Esophagus muscularis mucosa (tissue), 4 donors: Measurements from ENCODE around the gene GPR15. TPM values are rescaled to one million over a fixed set of nuclear protein-coding genes. Genes with fewer than 3 reads are reported as not detected.

Source experiments
- DNase-seq: peaks from one replicate; pipeline ENCODE4 v3.0.0-alpha.2; 2017; ENCODE audit errors: extremely low spot score
- H3K27ac ChIP-seq, 4 donors: fragments of 200-600 bp; sonication (generic); replicated peaks in 1 of 4; 1 replicate in 3 of 4; 2 replicates in 1 of 4; pipeline ENCODE4 v1.5.1; 2016 to 2019; ENCODE audit warnings: mild to moderate bottlenecking in 1 of 4
- H3K27me3 ChIP-seq, 4 donors: fragments of 200-600 bp; sonication (generic); one replicate each; pipeline versions ENCODE4 v1.5.1 to v1.6.0; 2016 to 2019
- H3K36me3 ChIP-seq, 4 donors: fragments of 200-600 bp; sonication (generic); one replicate each; pipeline ENCODE4 v1.5.1; 2016 to 2019
- H3K4me1 ChIP-seq, 4 donors: fragments of 200-600 bp; sonication (generic); one replicate each; pipeline ENCODE4 v1.5.1; 2016 to 2019
- H3K4me3 ChIP-seq, 4 donors: fragments of 200-600 bp; sonication (generic); 1 replicate in 2 of 4; 2 replicates in 2 of 4; pipeline ENCODE4 v1.5.1; 2016 to 2019; ENCODE audit warnings: mild to moderate bottlenecking in 4 of 4, moderate library complexity in 1 of 4
- H3K9me3 ChIP-seq, 4 donors: fragments of 200-600 bp; sonication (generic); 1 replicate in 3 of 4; 2 replicates in 1 of 4; pipeline ENCODE4 v1.5.1; 2016 to 2019
- EP300 ChIP-seq: sonication (generic); formaldehyde crosslinking; IDR thresholded peaks from one replicate; pipeline ENCODE4 v1.6.1; 2017; ENCODE audit warnings: antibody characterized with exemption
- POLR2A ChIP-seq: fragments of 450-650 bp; IDR thresholded peaks from one replicate; pipeline ENCODE4 v1.6.1; 2017; ENCODE audit warnings: antibody characterized with exemption, moderate library complexity, mild to moderate bottlenecking, low read depth
- POLR2AphosphoS5 ChIP-seq, 2 donors: sonication (generic); formaldehyde crosslinking; IDR thresholded peaks; one replicate each; pipeline ENCODE4 v1.6.1; 2017; ENCODE audit warnings: antibody characterized with exemption in 2 of 2
- WGBS: methylation state at CpG from one replicate; pipeline ENCODE4 v1.1.5; 2018; 5-methylcytosine and 5-hydroxymethylcytosine counted together
- intact Hi-C: fragments of 100-400 bp; cut with DNase I; formaldehyde crosslinking; loops from one replicate; pipeline ENCODE4 v1.15.1; 2023
- total RNA-seq, 4 donors: library from RNA; depleted of rRNA; stranded (reverse); fragments of >200 nt; gene quantifications; one replicate each; pipeline versions ENCODE4 v1.1.0 to v1.2.1, GENCODE V29; 2016
- TF ChIP-seq, protein P1 (sequence below), 3 experiments: fragments of 200-600 bp in 2 of 3; fragments of 450-650 bp in 1 of 3; sonication (generic) in 2 of 3; IDR thresholded peaks; one replicate each; pipeline ENCODE4 v1.5.1; 2017 to 2019; ENCODE audit warnings: antibody characterized with exemption in 3 of 3, mild to moderate bottlenecking in 2 of 3, moderate library complexity in 1 of 3

Gene GPR15
- under 1 TPM in 1 of 4 donors, not detected in 3; 0.32 TPM for total RNA-seq

- Histone ChIP-seq H3K4me1 (no peaks in the 10 kb centered on the region), H3K27me3 (no peaks in the 10 kb centered on the region), H3K27ac (no peak within 1 kb of the TSS), H3K4me3 (no peak within 1 kb of the TSS), H3K9me3 (no peaks in the 10 kb centered on the region), H3K36me3 (no peaks in the 10 kb centered on the region)
- intact Hi-C loops, result no loop called here
- TF ChIP-seq EP300 (no peak), POLR2A (no peak), POLR2AphosphoS5 (IDR thresholded peaks at IDR 0.05) (no peak)
- TF ChIP-seq, protein P1, sequence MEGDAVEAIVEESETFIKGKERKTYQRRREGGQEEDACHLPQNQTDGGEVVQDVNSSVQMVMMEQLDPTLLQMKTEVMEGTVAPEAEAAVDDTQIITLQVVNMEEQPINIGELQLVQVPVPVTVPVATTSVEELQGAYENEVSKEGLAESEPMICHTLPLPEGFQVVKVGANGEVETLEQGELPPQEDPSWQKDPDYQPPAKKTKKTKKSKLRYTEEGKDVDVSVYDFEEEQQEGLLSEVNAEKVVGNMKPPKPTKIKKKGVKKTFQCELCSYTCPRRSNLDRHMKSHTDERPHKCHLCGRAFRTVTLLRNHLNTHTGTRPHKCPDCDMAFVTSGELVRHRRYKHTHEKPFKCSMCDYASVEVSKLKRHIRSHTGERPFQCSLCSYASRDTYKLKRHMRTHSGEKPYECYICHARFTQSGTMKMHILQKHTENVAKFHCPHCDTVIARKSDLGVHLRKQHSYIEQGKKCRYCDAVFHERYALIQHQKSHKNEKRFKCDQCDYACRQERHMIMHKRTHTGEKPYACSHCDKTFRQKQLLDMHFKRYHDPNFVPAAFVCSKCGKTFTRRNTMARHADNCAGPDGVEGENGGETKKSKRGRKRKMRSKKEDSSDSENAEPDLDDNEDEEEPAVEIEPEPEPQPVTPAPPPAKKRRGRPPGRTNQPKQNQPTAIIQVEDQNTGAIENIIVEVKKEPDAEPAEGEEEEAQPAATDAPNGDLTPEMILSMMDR (IDR thresholded peaks at IDR 0.05), result no peak
- no peak for DNase-seq
- 75% methylated on average over 7 of the region's 7 CpGs for WGBS
Measured at GRCh38 chr3:98531622-98532274, at the start of gene GPR15. Gene GPR15, plus strand, starts transcription at chr3:98531978. Its CDS starts 56 bp downstream, at chr3:98532034.

DNA sequence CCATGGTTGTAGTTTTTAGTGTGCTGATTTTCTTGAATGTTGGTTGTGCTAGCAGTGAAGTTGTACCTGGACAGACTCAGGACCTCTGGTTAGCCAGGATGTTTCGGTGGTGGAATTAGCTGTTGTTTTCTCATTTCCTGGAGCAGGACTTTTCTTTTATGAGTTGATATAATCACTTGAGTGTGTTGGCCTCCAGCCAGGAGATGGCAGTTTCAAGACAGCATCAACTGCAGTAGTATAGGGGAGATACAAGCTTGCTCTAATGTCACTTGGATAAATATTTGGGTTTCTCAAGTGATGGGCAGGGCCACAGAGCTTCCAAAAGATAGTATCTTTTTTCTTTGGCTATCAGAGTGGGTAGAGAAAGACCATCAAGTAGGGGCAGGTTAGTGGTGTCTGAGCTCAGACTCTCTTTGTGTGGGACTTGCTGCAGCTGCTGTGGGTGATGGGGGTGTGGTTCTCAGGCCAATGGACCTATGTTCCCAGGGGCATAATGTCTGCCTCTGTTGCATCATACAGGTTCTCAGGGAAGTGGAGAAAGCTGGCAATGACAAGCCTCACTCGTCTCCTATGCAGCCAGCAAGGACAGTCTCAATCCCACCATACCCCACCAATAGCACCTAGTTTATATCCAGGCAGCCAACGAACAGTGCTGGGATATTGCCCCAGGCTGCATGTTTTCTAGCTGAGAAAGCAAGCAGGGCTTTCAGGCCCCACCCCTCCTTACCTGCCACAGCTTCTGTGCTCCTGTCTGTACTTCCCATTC is 48.9 kb upstream of the GPR15 start:
- Histone ChIP-seq H3K9me3 (peaks cover 0 to 55% (median 47%) of the 10 kb centered on the region in 4 donors), H3K4me3 (no peak overlapping the region), H3K4me1 (no peaks in the 10 kb centered on the region), H3K36me3 (no peaks in the 10 kb centered on the region), H3K27ac (no peak overlapping the region), H3K27me3 (no peaks in the 10 kb centered on the region)
- intact Hi-C loops, result no loop called here
- WGBS, result 69% methylated on average over 3 of the region's 3 CpGs
- DNase-seq, result no peak
- TF ChIP-seq POLR2AphosphoS5 (IDR thresholded peaks at IDR 0.05) (no peak), EP300 (no peak), POLR2A (no peak)
- TF ChIP-seq, protein P1 (IDR thresholded peaks at IDR 0.05), result no peak

- peaks cover 0 to 50% (median 43%) of the 10 kb centered on the region in 4 donors for H3K9me3 ChIP-seq
- 92% methylated on average over 3 of the region's 3 CpGs for WGBS
- H3K4me3 ChIP-seq, result no peak overlapping the region
- no peaks in the 10 kb centered on the region for H3K36me3 ChIP-seq
- no peaks in the 10 kb centered on the region for H3K27me3 ChIP-seq
- no peak for DNase-seq
- intact Hi-C loops, result no loop called here
- no peak overlapping the region for H3K27ac ChIP-seq
- no peak for TF ChIP-seq POLR2A
- no peak for TF ChIP-seq POLR2AphosphoS5 (IDR thresholded peaks at IDR 0.05)
- TF ChIP-seq EP300, result no peak
- TF ChIP-seq, protein P1 (IDR thresholded peaks at IDR 0.05), result no peak
- no peaks in the 10 kb centered on the region for H3K4me1 ChIP-seq
Measured at GRCh38 chr3:98483626-98484025, 48.2 kb upstream of the GPR15 start.

GRCh38 chr3:98497381-98497780 is 34.4 kb upstream of the GPR15 start, which contains the start of gene OR5K2:
Gene OR5K2, plus strand, starts transcription at chr3:98497681. Its CDS starts 0 bp downstream, at chr3:98497681.
- DNase-seq, result no peak
- TF ChIP-seq POLR2A (no peak), POLR2AphosphoS5 (IDR thresholded peaks at IDR 0.05) (no peak), EP300 (no peak)
- TF ChIP-seq, protein P1 (IDR thresholded peaks at IDR 0.05), result no peak
- H3K4me3 ChIP-seq, result no peak within 1 kb of the TSS

More at GRCh38 chr3:98497381-98497780, 34.4 kb upstream of the GPR15 start, which contains the start of gene OR5K2:
- Histone ChIP-seq H3K27ac (no peak within 1 kb of the TSS), H3K36me3 (no peaks in the 10 kb centered on the region), H3K27me3 (no peaks in the 10 kb centered on the region), H3K9me3 (no peaks in the 10 kb centered on the region), H3K4me1 (no peaks in the 10 kb centered on the region)
- 83% methylated on average over 2 of the region's 2 CpGs for WGBS
- intact Hi-C loops, result no loop called here
